IMR-90 (cell line): Measurements from ENCODE around the gene RENBP.

Source experiments
- CHD1 ChIP-seq: IDR thresholded peaks from 2 replicates; pipeline ENCODE4 v1.6.1; 2012; ENCODE audit warnings: low read depth, low read length, improper control_type of control experiment
- FOS ChIP-seq: fragments of 150-350 bp; IDR thresholded peaks from 2 replicates; pipeline ENCODE4 v1.6.1; 2016; ENCODE audit warnings: low read depth, low read length
- MAFK ChIP-seq: IDR thresholded peaks from 2 replicates; pipeline ENCODE4 v1.6.1; 2012; ENCODE audit warnings: low read depth, low read length, improper control_type of control experiment
- MAZ ChIP-seq: IDR thresholded peaks from 2 replicates; pipeline ENCODE4 v1.6.1; 2012; ENCODE audit warnings: low read depth, mild to moderate bottlenecking, low read length, improper control_type of control experiment, moderate library complexity, borderline replicate concordance
- MXI1 ChIP-seq: IDR thresholded peaks from 2 replicates; pipeline ENCODE4 v1.6.1; 2012; ENCODE audit warnings: low read depth, mild to moderate bottlenecking, low read length, moderate library complexity, borderline replicate concordance
- POLR2A ChIP-seq: IDR thresholded peaks from 2 replicates; pipeline ENCODE4 v1.6.1; 2012; ENCODE audit warnings: mild to moderate bottlenecking, low read depth, low read length
- RAD21 ChIP-seq: IDR thresholded peaks from 2 replicates; pipeline ENCODE4 v1.6.1; 2012; ENCODE audit warnings: low read length, improper control_type of control experiment
- TF ChIP-seq, protein P1 (sequence below): conservative IDR thresholded peaks from 2 replicates; pipeline ENCODE4 v1.5.1; 2012; ENCODE audit warnings: mild to moderate bottlenecking, low read depth, low read length, improper control_type of control experiment
- TF ChIP-seq, protein P2 (sequence below): fragments of 150-350 bp; IDR thresholded peaks from 2 replicates; pipeline ENCODE4 v1.6.1; 2017; ENCODE audit warnings: mild to moderate bottlenecking, antibody characterized with exemption, low read length, low read depth

DNA sequence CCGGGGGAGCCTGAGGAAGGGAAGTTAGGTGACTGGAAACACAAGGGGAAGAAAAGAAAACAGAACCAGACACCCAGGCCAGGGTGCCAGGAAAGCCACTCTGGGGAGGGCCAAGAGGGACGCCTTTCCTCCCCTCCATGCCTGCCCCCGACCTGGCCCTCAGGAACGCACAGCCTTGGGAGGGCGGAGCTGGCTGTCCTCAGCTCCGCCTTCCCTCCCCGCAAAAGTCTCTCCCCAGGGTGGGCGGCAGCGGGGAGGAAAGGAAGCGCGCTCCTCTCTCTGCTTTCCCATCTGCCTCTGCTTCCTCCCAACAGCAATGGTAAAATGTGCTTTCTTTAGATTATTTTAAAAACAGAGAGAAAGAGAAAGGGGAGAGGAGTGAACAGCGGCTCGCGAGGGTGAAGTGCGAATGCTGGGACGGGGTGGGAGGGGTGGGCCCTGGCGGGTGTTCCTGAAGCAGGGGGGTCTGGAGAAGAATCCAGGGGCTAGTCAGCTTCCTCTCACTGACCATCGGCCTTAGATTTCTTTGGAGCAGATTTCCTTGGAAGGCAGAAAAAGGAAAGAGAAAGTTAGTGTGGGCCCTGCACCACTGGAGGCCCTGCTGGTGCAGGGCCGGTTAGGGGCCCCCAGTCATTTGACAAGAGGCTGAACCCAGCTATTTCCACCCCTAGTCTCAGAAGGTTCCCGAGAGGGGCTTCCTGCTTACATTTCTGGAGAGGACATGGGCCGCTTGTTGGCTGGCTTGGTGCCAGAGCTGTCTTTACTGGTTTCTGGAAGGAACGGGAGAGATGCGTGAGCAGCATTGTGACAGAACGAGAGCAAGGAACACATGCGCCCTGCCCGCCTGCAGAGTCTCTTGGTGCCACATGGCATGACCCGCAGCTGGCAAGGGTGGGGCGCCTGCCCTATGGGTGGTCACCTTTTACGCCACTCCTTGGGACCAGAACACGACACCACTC lies 4.7 kb upstream of the RENBP start:
- TF ChIP-seq, protein P1, sequence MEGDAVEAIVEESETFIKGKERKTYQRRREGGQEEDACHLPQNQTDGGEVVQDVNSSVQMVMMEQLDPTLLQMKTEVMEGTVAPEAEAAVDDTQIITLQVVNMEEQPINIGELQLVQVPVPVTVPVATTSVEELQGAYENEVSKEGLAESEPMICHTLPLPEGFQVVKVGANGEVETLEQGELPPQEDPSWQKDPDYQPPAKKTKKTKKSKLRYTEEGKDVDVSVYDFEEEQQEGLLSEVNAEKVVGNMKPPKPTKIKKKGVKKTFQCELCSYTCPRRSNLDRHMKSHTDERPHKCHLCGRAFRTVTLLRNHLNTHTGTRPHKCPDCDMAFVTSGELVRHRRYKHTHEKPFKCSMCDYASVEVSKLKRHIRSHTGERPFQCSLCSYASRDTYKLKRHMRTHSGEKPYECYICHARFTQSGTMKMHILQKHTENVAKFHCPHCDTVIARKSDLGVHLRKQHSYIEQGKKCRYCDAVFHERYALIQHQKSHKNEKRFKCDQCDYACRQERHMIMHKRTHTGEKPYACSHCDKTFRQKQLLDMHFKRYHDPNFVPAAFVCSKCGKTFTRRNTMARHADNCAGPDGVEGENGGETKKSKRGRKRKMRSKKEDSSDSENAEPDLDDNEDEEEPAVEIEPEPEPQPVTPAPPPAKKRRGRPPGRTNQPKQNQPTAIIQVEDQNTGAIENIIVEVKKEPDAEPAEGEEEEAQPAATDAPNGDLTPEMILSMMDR: no peak
- TF ChIP-seq POLR2A (no peak), MAFK (no peak), FOS (no peak), MXI1 (no peak), MAZ (no peak), RAD21 (no peak), CHD1 (no peak)
- TF ChIP-seq, protein P2, sequence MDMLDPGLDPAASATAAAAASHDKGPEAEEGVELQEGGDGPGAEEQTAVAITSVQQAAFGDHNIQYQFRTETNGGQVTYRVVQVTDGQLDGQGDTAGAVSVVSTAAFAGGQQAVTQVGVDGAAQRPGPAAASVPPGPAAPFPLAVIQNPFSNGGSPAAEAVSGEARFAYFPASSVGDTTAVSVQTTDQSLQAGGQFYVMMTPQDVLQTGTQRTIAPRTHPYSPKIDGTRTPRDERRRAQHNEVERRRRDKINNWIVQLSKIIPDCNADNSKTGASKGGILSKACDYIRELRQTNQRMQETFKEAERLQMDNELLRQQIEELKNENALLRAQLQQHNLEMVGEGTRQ: no peak
